ENCODE results near the gene ALDH3A1. TPM values are rescaled to one million over a fixed set of nuclear protein-coding genes. Genes with fewer than 3 reads are reported as not detected.

Gene ALDH3A1
- total RNA-seq, 1 experiment from 2014 or later: 0.35 TPM

DNA sequence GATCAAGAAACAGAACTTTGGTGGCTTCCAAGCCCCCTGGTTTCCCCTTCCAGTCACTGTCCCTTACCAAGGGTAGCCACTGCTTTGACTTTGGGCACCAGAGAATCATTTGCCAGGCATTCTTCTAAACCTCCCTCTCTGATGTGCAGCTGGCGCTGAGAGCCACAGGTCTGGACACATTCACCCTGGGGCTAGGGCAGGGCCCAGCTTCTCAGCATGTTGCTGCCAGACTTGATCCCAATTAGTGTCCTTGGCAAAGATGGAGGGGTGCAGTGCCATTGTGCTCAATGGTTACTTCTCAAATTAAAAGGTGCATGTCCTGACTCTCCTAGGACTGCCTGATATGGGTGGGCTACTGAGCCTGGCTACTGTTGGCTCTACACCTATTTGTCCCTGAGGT is 24.1 kb downstream of the ALDH3A1 start:
- TF ChIP-seq ZNF232 (CRISPR knock-in tag; IDR thresholded peaks at IDR 0.05): no peak
- no peak for TF ChIP-seq ZNF423 (CRISPR knock-in tag; IDR thresholded peaks at IDR 0.05)
- no peak for TF ChIP-seq JAZF1 (CRISPR knock-in tag; IDR thresholded peaks at IDR 0.05)
- TF ChIP-seq, protein P1, sequence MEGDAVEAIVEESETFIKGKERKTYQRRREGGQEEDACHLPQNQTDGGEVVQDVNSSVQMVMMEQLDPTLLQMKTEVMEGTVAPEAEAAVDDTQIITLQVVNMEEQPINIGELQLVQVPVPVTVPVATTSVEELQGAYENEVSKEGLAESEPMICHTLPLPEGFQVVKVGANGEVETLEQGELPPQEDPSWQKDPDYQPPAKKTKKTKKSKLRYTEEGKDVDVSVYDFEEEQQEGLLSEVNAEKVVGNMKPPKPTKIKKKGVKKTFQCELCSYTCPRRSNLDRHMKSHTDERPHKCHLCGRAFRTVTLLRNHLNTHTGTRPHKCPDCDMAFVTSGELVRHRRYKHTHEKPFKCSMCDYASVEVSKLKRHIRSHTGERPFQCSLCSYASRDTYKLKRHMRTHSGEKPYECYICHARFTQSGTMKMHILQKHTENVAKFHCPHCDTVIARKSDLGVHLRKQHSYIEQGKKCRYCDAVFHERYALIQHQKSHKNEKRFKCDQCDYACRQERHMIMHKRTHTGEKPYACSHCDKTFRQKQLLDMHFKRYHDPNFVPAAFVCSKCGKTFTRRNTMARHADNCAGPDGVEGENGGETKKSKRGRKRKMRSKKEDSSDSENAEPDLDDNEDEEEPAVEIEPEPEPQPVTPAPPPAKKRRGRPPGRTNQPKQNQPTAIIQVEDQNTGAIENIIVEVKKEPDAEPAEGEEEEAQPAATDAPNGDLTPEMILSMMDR (IDR thresholded peaks at IDR 0.05): no peak
- TF ChIP-seq, protein P2, sequence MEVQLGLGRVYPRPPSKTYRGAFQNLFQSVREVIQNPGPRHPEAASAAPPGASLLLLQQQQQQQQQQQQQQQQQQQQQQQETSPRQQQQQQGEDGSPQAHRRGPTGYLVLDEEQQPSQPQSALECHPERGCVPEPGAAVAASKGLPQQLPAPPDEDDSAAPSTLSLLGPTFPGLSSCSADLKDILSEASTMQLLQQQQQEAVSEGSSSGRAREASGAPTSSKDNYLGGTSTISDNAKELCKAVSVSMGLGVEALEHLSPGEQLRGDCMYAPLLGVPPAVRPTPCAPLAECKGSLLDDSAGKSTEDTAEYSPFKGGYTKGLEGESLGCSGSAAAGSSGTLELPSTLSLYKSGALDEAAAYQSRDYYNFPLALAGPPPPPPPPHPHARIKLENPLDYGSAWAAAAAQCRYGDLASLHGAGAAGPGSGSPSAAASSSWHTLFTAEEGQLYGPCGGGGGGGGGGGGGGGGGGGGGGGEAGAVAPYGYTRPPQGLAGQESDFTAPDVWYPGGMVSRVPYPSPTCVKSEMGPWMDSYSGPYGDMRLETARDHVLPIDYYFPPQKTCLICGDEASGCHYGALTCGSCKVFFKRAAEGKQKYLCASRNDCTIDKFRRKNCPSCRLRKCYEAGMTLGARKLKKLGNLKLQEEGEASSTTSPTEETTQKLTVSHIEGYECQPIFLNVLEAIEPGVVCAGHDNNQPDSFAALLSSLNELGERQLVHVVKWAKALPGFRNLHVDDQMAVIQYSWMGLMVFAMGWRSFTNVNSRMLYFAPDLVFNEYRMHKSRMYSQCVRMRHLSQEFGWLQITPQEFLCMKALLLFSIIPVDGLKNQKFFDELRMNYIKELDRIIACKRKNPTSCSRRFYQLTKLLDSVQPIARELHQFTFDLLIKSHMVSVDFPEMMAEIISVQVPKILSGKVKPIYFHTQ (CRISPR knock-in tag; IDR thresholded peaks at IDR 0.05): no peak
- no peak for TF ChIP-seq NR3C1 (CRISPR knock-in tag; conservative IDR thresholded peaks at IDR 0.05; ENCODE audit: low read depth)
- TF ChIP-seq, protein P3, sequence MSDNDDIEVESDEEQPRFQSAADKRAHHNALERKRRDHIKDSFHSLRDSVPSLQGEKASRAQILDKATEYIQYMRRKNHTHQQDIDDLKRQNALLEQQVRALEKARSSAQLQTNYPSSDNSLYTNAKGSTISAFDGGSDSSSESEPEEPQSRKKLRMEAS (CRISPR knock-in tag; IDR thresholded peaks at IDR 0.05): no peak
- no peak for TF ChIP-seq NR1H2 (CRISPR knock-in tag; IDR thresholded peaks at IDR 0.05)
- no peak for TF ChIP-seq NR2C2 (CRISPR knock-in tag; IDR thresholded peaks at IDR 0.05)
- TF ChIP-seq, protein P4, sequence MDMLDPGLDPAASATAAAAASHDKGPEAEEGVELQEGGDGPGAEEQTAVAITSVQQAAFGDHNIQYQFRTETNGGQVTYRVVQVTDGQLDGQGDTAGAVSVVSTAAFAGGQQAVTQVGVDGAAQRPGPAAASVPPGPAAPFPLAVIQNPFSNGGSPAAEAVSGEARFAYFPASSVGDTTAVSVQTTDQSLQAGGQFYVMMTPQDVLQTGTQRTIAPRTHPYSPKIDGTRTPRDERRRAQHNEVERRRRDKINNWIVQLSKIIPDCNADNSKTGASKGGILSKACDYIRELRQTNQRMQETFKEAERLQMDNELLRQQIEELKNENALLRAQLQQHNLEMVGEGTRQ (CRISPR knock-in tag; IDR thresholded peaks at IDR 0.05): no peak
- TF ChIP-seq, protein P5, sequence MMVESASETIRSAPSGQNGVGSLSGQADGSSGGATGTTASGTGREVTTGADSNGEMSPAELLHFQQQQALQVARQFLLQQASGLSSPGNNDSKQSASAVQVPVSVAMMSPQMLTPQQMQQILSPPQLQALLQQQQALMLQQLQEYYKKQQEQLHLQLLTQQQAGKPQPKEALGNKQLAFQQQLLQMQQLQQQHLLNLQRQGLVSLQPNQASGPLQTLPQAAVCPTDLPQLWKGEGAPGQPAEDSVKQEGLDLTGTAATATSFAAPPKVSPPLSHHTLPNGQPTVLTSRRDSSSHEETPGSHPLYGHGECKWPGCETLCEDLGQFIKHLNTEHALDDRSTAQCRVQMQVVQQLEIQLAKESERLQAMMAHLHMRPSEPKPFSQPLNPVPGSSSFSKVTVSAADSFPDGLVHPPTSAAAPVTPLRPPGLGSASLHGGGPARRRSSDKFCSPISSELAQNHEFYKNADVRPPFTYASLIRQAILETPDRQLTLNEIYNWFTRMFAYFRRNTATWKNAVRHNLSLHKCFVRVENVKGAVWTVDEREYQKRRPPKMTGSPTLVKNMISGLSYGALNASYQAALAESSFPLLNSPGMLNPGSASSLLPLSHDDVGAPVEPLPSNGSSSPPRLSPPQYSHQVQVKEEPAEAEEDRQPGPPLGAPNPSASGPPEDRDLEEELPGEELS (CRISPR knock-in tag; IDR thresholded peaks at IDR 0.05): no peak
- TF ChIP-seq ZNF317 (CRISPR knock-in tag; IDR thresholded peaks at IDR 0.05; ENCODE audit: borderline replicate concordance, low read depth): no peak
- TF ChIP-seq, protein P6, sequence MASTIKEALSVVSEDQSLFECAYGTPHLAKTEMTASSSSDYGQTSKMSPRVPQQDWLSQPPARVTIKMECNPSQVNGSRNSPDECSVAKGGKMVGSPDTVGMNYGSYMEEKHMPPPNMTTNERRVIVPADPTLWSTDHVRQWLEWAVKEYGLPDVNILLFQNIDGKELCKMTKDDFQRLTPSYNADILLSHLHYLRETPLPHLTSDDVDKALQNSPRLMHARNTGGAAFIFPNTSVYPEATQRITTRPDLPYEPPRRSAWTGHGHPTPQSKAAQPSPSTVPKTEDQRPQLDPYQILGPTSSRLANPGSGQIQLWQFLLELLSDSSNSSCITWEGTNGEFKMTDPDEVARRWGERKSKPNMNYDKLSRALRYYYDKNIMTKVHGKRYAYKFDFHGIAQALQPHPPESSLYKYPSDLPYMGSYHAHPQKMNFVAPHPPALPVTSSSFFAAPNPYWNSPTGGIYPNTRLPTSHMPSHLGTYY (CRISPR knock-in tag; IDR thresholded peaks at IDR 0.05): no peak
- TF ChIP-seq EMX1 (CRISPR knock-in tag; IDR thresholded peaks at IDR 0.05): no peak
- TF ChIP-seq, protein P7, sequence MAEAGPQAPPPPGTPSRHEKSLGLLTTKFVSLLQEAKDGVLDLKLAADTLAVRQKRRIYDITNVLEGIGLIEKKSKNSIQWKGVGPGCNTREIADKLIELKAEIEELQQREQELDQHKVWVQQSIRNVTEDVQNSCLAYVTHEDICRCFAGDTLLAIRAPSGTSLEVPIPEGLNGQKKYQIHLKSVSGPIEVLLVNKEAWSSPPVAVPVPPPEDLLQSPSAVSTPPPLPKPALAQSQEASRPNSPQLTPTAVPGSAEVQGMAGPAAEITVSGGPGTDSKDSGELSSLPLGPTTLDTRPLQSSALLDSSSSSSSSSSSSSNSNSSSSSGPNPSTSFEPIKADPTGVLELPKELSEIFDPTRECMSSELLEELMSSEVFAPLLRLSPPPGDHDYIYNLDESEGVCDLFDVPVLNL (CRISPR knock-in tag; IDR thresholded peaks at IDR 0.05; ENCODE audit: borderline replicate concordance, low read depth): no peak
- ChIA-PET CTCF (interaction anchor here (0.7 kb wide), 1 partner anchor 363 kb away, joined by 5 read pairs; no protein-coding TSS in a partner anchor), POLR2A (no interaction called here)
- DNase-seq (ENCODE audit: low spot score): no peak
- no peak for ATAC-seq
- no peaks in the 10 kb centered on the region; the same call in 1 of the 2 replicates for H3K27me3 Mint-ChIP-seq (ENCODE audit: low read depth)
- peaks cover 12% of the 10 kb centered on the region for H3K9me3 Mint-ChIP-seq
- H3K36me3 Mint-ChIP-seq: no peaks in the 10 kb centered on the region; the same call in 1 of the 2 replicates
- no peaks in the 10 kb centered on the region for H3K4me1 Mint-ChIP-seq
- H3K27ac Mint-ChIP-seq: no peak overlapping the region
- H3K4me3 Mint-ChIP-seq: no peak overlapping the region
